HG03442 (cell line): ENCODE results near the gene GPC1.

Experiments
- ATAC-seq: cut with Tn5 transposase; IDR thresholded peaks from one replicate; pipeline ENCODE4 v1.9.1; 2021; ENCODE audit warnings: mild to moderate bottlenecking, moderate library complexity; ENCODE audit not compliant: unreplicated experiment

Gene GPC1

GRCh38 chr2:240440251-240440650 is 4.8 kb downstream of the GPC1 start:
- no peak for ATAC-seq

- no peak for ATAC-seq
Observed at GRCh38 chr2:240440704-240441320, 5.3 kb downstream of the GPC1 start.

- ATAC-seq, result no peak
Observed at GRCh38 chr2:240441326-240441992, 6.0 kb downstream of the GPC1 start.

GRCh38 chr2:240441993-240442411 is 6.5 kb downstream of the GPC1 start:
- ATAC-seq, result no peak

GRCh38 chr2:240442891-240443715 is 7.6 kb downstream of the GPC1 start:
- ATAC-seq, result no peak

- ATAC-seq, result no peak
Observed at GRCh38 chr2:240443891-240444301, 8.4 kb downstream of the GPC1 start.

- ATAC-seq, result no peak
Observed at GRCh38 chr2:240444464-240444863, 9.0 kb downstream of the GPC1 start.

GRCh38 chr2:240445961-240446663 is 10.6 kb downstream of the GPC1 start:
- ATAC-seq, result no peak

- no peak for ATAC-seq
Observed at GRCh38 chr2:240446664-240447175, 11.3 kb downstream of the GPC1 start.

GRCh38 chr2:240447331-240447730 is 11.9 kb downstream of the GPC1 start:
- ATAC-seq, result no peak

GRCh38 chr2:240447934-240448333 is 12.5 kb downstream of the GPC1 start:
- no peak for ATAC-seq

- no peak for ATAC-seq
Observed at GRCh38 chr2:240448387-240449274, 13.2 kb downstream of the GPC1 start.

- ATAC-seq, result no peak
Observed at GRCh38 chr2:240449764-240450531, 14.5 kb downstream of the GPC1 start.

GRCh38 chr2:240450532-240451107 is 15.2 kb downstream of the GPC1 start:
- ATAC-seq, result no peak

- ATAC-seq, result no peak
Observed at GRCh38 chr2:240451108-240451611, 15.7 kb downstream of the GPC1 start.

GRCh38 chr2:240451791-240452461 is 16.5 kb downstream of the GPC1 start:
- no peak for ATAC-seq

- no peak for ATAC-seq
Observed at GRCh38 chr2:240452462-240453256, 17.2 kb downstream of the GPC1 start.
